Testis (tissue), 2 donors: ENCODE data around the gene KCTD20.

Source experiments
- CTCF ChIP-seq, 3 experiments: fragments of 450-650 bp in 2 of 3; fragments of 200-600 bp in 1 of 3; sonication (generic) in 1 of 3; IDR thresholded peaks; one replicate each; pipeline ENCODE4 v1.5.1; 2016 to 2019; ENCODE audit warnings: antibody characterized with exemption in 3 of 3, mild to moderate bottlenecking in 2 of 3, moderate library complexity in 1 of 3
- POLR2A ChIP-seq: fragments of 450-650 bp; IDR thresholded peaks from one replicate; pipeline ENCODE4 v1.6.1; 2017; ENCODE audit warnings: antibody characterized with exemption, mild to moderate bottlenecking, moderate library complexity

GRCh38 chr6:36539814-36540568, 97.2 kb downstream of the KCTD20 start:
- no peak for TF ChIP-seq POLR2A
- TF ChIP-seq CTCF (IDR thresholded peaks at IDR 0.05): no peak
